ENCODE results near the gene BNIP3. TPM values are rescaled to one million over a fixed set of nuclear protein-coding genes. Genes with fewer than 3 reads are reported as not detected.
A peak's percentile ranks its signal among the peaks of the same experiment; 100 is the strongest.

BNIP3 gene
- total RNA-seq, 1 donor = 48.4 TPM

GRCh38 chr10:132003282-132003924 is 21.7 kb upstream of the BNIP3 start:
- no peak for TF ChIP-seq CTCF (IDR thresholded peaks at IDR 0.05; ENCODE audit: insufficient read depth, low read depth, low read length)
- DNase-seq (ENCODE audit: low read depth) = no peak
- H3K4me3 ChIP-seq (ENCODE audit: low read depth, low read length) = no peak overlapping the region

GRCh38 chr10:132002004-132002403 is 20.3 kb upstream of the BNIP3 start:
- TF ChIP-seq CTCF (IDR thresholded peaks at IDR 0.05; ENCODE audit: insufficient read depth, low read depth, low read length) = no peak
- DNase-seq (ENCODE audit: low read depth) = no peak
- no peak overlapping the region for H3K4me3 ChIP-seq (ENCODE audit: low read depth, low read length)

- peak; percentile 11 for TF ChIP-seq CTCF (IDR thresholded peaks at IDR 0.05; ENCODE audit: insufficient read depth, low read depth, low read length)
- DNase-seq (ENCODE audit: low read depth) = peak; percentile 83
Measured at GRCh38 chr10:132001238-132001972, 19.7 kb upstream of the BNIP3 start.

GRCh38 chr10:131998845-131999681 is 17.3 kb upstream of the BNIP3 start:
- no peak overlapping the region for H3K4me3 ChIP-seq (ENCODE audit: low read depth, low read length)
- no peak for DNase-seq (ENCODE audit: low read depth)
- no peak for TF ChIP-seq CTCF (IDR thresholded peaks at IDR 0.05; ENCODE audit: insufficient read depth, low read depth, low read length)

More at GRCh38 chr10:132001238-132001972, 19.7 kb upstream of the BNIP3 start:
- no peak overlapping the region for H3K4me3 ChIP-seq (ENCODE audit: low read depth, low read length)

GRCh38 chr10:131998050-131998844 is 16.5 kb upstream of the BNIP3 start:
- no peak for DNase-seq (ENCODE audit: low read depth)
- H3K4me3 ChIP-seq (ENCODE audit: low read depth, low read length) = no peak overlapping the region
- no peak for TF ChIP-seq CTCF (IDR thresholded peaks at IDR 0.05; ENCODE audit: insufficient read depth, low read depth, low read length)

GRCh38 chr10:131997366-131998049 is 15.8 kb upstream of the BNIP3 start:
- peak; percentile 96 for DNase-seq (ENCODE audit: low read depth)
- no peak for TF ChIP-seq CTCF (IDR thresholded peaks at IDR 0.05; ENCODE audit: insufficient read depth, low read depth, low read length)
- H3K4me3 ChIP-seq (ENCODE audit: low read depth, low read length) = no peak overlapping the region
